ENCODE data around the gene COL5A1. TPM values are rescaled to one million over a fixed set of nuclear protein-coding genes. Genes with fewer than 3 reads are reported as not detected.

COL5A1 gene
- total RNA-seq, 1 experiment from 2014 or later: not detected

- intact Hi-C loops (cut with micrococcal nuclease): no loop called here
- Mint-ChIP-seq H3K9me3 (ENCODE audit: unreplicated experiment) (peaks cover 20% of the 10 kb centered on the region), H3K4me3 (ENCODE audit: unreplicated experiment) (no peak overlapping the region), H3K36me3 (ENCODE audit: insufficient read depth, unreplicated experiment) (no peaks in the 10 kb centered on the region), H3K4me1 (ENCODE audit: insufficient read depth, unreplicated experiment) (peaks cover 41% of the 10 kb centered on the region), H3K27ac (ENCODE audit: low read depth, unreplicated experiment) (peak overlapping the region; percentile 5), H3K27me3 (ENCODE audit: insufficient read depth, unreplicated experiment) (no peaks in the 10 kb centered on the region)
- ChIA-PET POLR2A (interaction anchor here (1.3 kb wide), 1 partner anchor 14 kb away, joined by 4 read pairs; no protein-coding TSS in a partner anchor), CTCF (interaction anchor here (1.0 kb wide), 1 partner anchor 742 kb away, joined by 5 read pairs; no protein-coding TSS in a partner anchor)
- no peak for TF ChIP-seq CTCF (IDR thresholded peaks at IDR 0.05; ENCODE audit: unreplicated experiment)
- BruUV-seq (replicated peaks): no TSS peak
- peak; percentile 68 for DNase-seq (ENCODE audit: unreplicated experiment)
Observed at GRCh38 chr9:134670042-134670525, 28.5 kb downstream of the COL5A1 start.

- no peak for TF ChIP-seq CTCF (IDR thresholded peaks at IDR 0.05; ENCODE audit: unreplicated experiment)
- ChIA-PET CTCF (interaction anchor here (1.0 kb wide), 1 partner anchor 742 kb away, joined by 5 read pairs; no protein-coding TSS in a partner anchor), POLR2A (interaction anchor here (0.6 to 1.6 kb wide), 4 partner anchors 11 to 238 kb away, joined by 3 to 4 read pairs (median 3); no protein-coding TSS in a partner anchor)
- no peak for DNase-seq (ENCODE audit: unreplicated experiment)
- peaks cover 41% of the 10 kb centered on the region for H3K4me1 Mint-ChIP-seq (ENCODE audit: insufficient read depth, unreplicated experiment)
- H3K4me3 Mint-ChIP-seq (ENCODE audit: unreplicated experiment): no peak overlapping the region
- no peak overlapping the region for H3K27ac Mint-ChIP-seq (ENCODE audit: low read depth, unreplicated experiment)
- peaks cover 26% of the 10 kb centered on the region for H3K9me3 Mint-ChIP-seq (ENCODE audit: unreplicated experiment)
- no peaks in the 10 kb centered on the region for H3K36me3 Mint-ChIP-seq (ENCODE audit: insufficient read depth, unreplicated experiment)
- no peaks in the 10 kb centered on the region for H3K27me3 Mint-ChIP-seq (ENCODE audit: insufficient read depth, unreplicated experiment)
- no TSS peak for BruUV-seq (replicated peaks)
- intact Hi-C loops (cut with micrococcal nuclease): no loop called here
Observed at GRCh38 chr9:134670851-134671281, 29.3 kb downstream of the COL5A1 start.

DNA sequence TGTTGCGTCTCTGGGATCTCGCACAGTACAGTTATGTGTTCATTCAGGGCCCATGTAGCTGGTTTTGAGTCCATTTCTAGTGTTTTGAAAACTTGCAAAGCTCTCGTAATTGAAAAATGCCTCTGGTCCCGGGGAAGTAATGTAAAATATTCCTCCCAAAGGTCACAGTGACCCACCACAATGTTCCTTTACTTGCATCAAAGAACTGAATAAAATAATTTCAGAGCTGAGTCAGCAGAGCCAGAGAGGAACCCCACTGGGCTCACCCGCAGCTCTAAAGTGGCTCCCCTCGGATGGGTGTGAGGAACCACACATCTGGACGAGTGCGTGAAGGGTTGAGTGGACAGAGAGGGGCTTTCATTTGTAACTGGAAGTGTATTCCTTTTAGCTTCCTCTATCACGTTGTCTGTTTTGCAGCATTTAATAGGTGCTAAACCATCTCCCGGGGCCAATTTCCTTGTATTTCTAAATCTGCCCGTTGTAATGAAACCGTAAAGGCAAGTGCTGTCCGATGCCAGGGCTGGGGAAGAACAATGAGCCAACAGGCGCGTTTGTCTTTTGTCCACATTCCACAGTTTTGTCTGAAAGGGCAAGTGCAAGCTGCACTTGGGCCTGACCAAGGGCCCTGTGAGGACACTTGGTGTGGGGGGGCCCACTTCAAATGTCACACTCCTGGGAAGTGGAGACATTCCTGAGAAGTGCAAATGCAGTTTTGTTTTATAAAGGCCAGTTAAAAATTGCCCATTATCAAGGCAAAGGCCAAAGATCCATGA is 29.9 kb downstream of the COL5A1 start:
- peaks cover 26% of the 10 kb centered on the region for H3K9me3 Mint-ChIP-seq (ENCODE audit: unreplicated experiment)
- H3K4me1 Mint-ChIP-seq (ENCODE audit: insufficient read depth, unreplicated experiment): peaks cover 39% of the 10 kb centered on the region
- ChIA-PET POLR2A (interaction anchor here (0.6 to 1.6 kb wide), 4 partner anchors 10 to 239 kb away, joined by 3 to 4 read pairs (median 3); no protein-coding TSS in a partner anchor), CTCF (interaction anchor here (0.9 to 1.0 kb wide), 2 partner anchors 11 to 741 kb away, joined by 3 to 5 read pairs; no protein-coding TSS in a partner anchor)
- H3K27me3 Mint-ChIP-seq (ENCODE audit: insufficient read depth, unreplicated experiment): no peaks in the 10 kb centered on the region
- TF ChIP-seq CTCF (IDR thresholded peaks at IDR 0.05; ENCODE audit: unreplicated experiment): no peak
- no peak overlapping the region for H3K27ac Mint-ChIP-seq (ENCODE audit: low read depth, unreplicated experiment)
- H3K4me3 Mint-ChIP-seq (ENCODE audit: unreplicated experiment): no peak overlapping the region
- BruUV-seq (replicated peaks): no TSS peak
- no peaks in the 10 kb centered on the region for H3K36me3 Mint-ChIP-seq (ENCODE audit: insufficient read depth, unreplicated experiment)
- DNase-seq (ENCODE audit: unreplicated experiment): no peak
- intact Hi-C loops (cut with micrococcal nuclease): no loop called here

DNA sequence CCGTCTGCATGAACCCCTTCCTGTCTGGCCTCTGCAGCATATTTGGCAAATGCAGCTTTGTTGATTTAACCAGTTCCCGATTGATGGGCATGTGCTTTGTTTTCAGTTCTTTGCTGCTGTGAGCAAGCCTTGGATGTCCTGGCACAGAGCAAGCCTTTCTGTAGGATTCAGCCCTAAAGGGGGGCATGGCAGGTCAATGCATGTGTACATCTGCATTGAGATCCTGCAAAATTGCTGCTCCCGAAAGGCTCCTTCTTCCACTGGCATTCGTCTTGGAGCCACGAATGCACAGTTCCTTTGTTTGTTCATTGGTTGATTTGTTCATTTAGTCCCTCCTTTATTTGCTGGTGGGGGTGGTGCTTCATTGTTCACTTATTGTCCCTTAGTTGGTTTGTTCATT is 34.8 kb downstream of the COL5A1 start:
- POLR2A ChIA-PET: no interaction called here
- Mint-ChIP-seq H3K36me3 (ENCODE audit: insufficient read depth, unreplicated experiment) (no peaks in the 10 kb centered on the region), H3K9me3 (ENCODE audit: unreplicated experiment) (peaks cover 15% of the 10 kb centered on the region), H3K4me3 (ENCODE audit: unreplicated experiment) (no peak overlapping the region), H3K4me1 (ENCODE audit: insufficient read depth, unreplicated experiment) (peaks cover 9% of the 10 kb centered on the region), H3K27ac (ENCODE audit: low read depth, unreplicated experiment) (no peak overlapping the region), H3K27me3 (ENCODE audit: insufficient read depth, unreplicated experiment) (no peaks in the 10 kb centered on the region)
- BruUV-seq (replicated peaks): no TSS peak
- no peak for DNase-seq (ENCODE audit: unreplicated experiment)
- TF ChIP-seq CTCF (IDR thresholded peaks at IDR 0.05; ENCODE audit: unreplicated experiment): no peak
- CTCF ChIA-PET: interaction anchor here (1.3 kb wide), 1 partner anchor 14 kb away, joined by 5 read pairs; no protein-coding TSS in a partner anchor
- intact Hi-C loops (cut with micrococcal nuclease): no loop called here

All from MCF 10A (cell line).